IPS-NIHi7 (cell line): ENCODE data around the gene TMEM212.
A peak's percentile ranks its signal among the peaks of the same experiment; 100 is the strongest.
"Not testable (repeated sequence)": the region's sequence is repeated elsewhere in the genome, so short reads cannot be mapped to it uniquely, and the experiment has no call there.

Experiments
- DNase-seq: peaks from one replicate; pipeline ENCODE4 v3.0.0; 2012; ENCODE audit warnings: mixed read lengths; ENCODE audit errors: extremely low spot score

Gene TMEM212

GRCh38 chr3:171813278-171813896, 29.8 kb upstream of the TMEM212 start:
- no peak for DNase-seq

GRCh38 chr3:171813897-171814460, 29.2 kb upstream of the TMEM212 start:
- no peak for DNase-seq

GRCh38 chr3:171814662-171815061, 28.5 kb upstream of the TMEM212 start:
- not testable (repeated sequence) for DNase-seq

- DNase-seq, result no peak
Measured at GRCh38 chr3:171815973-171816595, 27.1 kb upstream of the TMEM212 start.

GRCh38 chr3:171817074-171817800, 25.9 kb upstream of the TMEM212 start:
- no peak for DNase-seq

GRCh38 chr3:171821044-171821443, 22.1 kb upstream of the TMEM212 start:
- DNase-seq, result no peak

- DNase-seq, result no peak
Measured at GRCh38 chr3:171821778-171822358, 21.3 kb upstream of the TMEM212 start.

GRCh38 chr3:171822431-171823106, 20.6 kb upstream of the TMEM212 start:
- no peak for DNase-seq

GRCh38 chr3:171824116-171824515, 19.0 kb upstream of the TMEM212 start:
- no peak for DNase-seq

GRCh38 chr3:171824824-171825221, 18.3 kb upstream of the TMEM212 start:
- no peak for DNase-seq

- no peak for DNase-seq
Measured at GRCh38 chr3:171825222-171825828, 17.8 kb upstream of the TMEM212 start.

GRCh38 chr3:171827385-171827784, 15.8 kb upstream of the TMEM212 start:
- DNase-seq, result no peak

- no peak for DNase-seq
Measured at GRCh38 chr3:171827836-171828458, 15.2 kb upstream of the TMEM212 start.

- no peak for DNase-seq
Measured at GRCh38 chr3:171828902-171829770, 14.0 kb upstream of the TMEM212 start.

GRCh38 chr3:171829841-171830517, 13.2 kb upstream of the TMEM212 start:
- DNase-seq, result peak; percentile 79

- no peak for DNase-seq
Measured at GRCh38 chr3:171830518-171830875, 12.7 kb upstream of the TMEM212 start.

GRCh38 chr3:171831936-171832335, 11.2 kb upstream of the TMEM212 start:
- DNase-seq, result no peak

- DNase-seq, result no peak
Measured at GRCh38 chr3:171832989-171833388, 10.2 kb upstream of the TMEM212 start.

GRCh38 chr3:171833789-171834460, 9.2 kb upstream of the TMEM212 start:
- DNase-seq, result no peak
